ENCODE results near the gene TSGA10IP. TPM values are rescaled to one million over a fixed set of nuclear protein-coding genes. Genes with fewer than 3 reads are reported as not detected.

The TSGA10IP gene
- total RNA-seq, 4 donors from 2014 or later = not detected

- TF ChIP-seq CTCF (IDR thresholded peaks at IDR 0.05) (no peak), POLR2A (IDR thresholded peaks at IDR 0.05) (no peak), POLR2AphosphoS5 (IDR thresholded peaks at IDR 0.05) (no peak), EP300 (IDR thresholded peaks at IDR 0.05) (no peak)
- no peaks in the 10 kb centered on the region for H3K9me3 ChIP-seq
- no peak overlapping the region for H3K4me3 ChIP-seq
- 0 to 41% methylated on average over 1 to 3 of the region's 10 CpGs for WGBS, 2 donors (ENCODE audit: low coverage in 1 of 2)
- peaks cover 0 to 15% (median under 1%) of the 10 kb centered on the region in 3 donors for H3K4me1 ChIP-seq
- peaks cover 0 to 23% of the 10 kb centered on the region in 2 donors for H3K36me3 ChIP-seq
- no peak overlapping the region for H3K27ac ChIP-seq
- peaks cover 23% of the 10 kb centered on the region for H3K27me3 ChIP-seq
- no peak for ATAC-seq
Measured at GRCh38 chr11:66008468-66009101, 63.3 kb downstream of the TSGA10IP start.

Other genes with a start within 250 kb of the TSGA10IP start
- gene KAT5, start 233.2 kb upstream of the TSGA10IP start, total RNA-seq = 10 to 100 TPM; 49.7 to 84.9 (median 81.6) TPM
- gene RNASEH2C, start 224.7 kb upstream of the TSGA10IP start, total RNA-seq = 100 to 1,000 TPM in 2 of 4 donors, 10 to 100 TPM in 2; 69.0 to 196 (median 96.3) TPM
- 10 to 100 TPM; 11.2 to 23.4 (median 15.7) TPM for gene AP5B1, start 164.5 kb upstream of the TSGA10IP start, total RNA-seq
- under 1 TPM in 1 of 4 donors, not detected in 3; 0.62 TPM for gene OVOL1, start 158.4 kb upstream of the TSGA10IP start, total RNA-seq
- under 1 TPM in 1 of 4 donors, not detected in 3; 0.13 TPM for gene SNX32, start 111.5 kb upstream of the TSGA10IP start, total RNA-seq
- 100 to 1,000 TPM; 559 to 895 (median 639) TPM for gene CFL1, start 87.3 kb upstream of the TSGA10IP start, total RNA-seq
- gene MUS81, start 85.0 kb upstream of the TSGA10IP start, total RNA-seq = 10 to 100 TPM; 37.2 to 71.7 (median 60.8) TPM
- 10 to 100 TPM; 55.6 to 92.8 (median 81.2) TPM for gene EFEMP2, start 72.7 kb upstream of the TSGA10IP start, total RNA-seq
- 1 to 10 TPM in 1 of 4 donors, under 1 TPM in 2, not detected in 1; 0.52 to 3.6 (median 0.94) TPM for gene CTSW, start 65.6 kb upstream of the TSGA10IP start, total RNA-seq
- gene FIBP, start 57.0 kb upstream of the TSGA10IP start, total RNA-seq = 10 to 100 TPM; 35.2 to 62.3 (median 54.6) TPM
- 100 to 1,000 TPM in 1 of 4 donors, 10 to 100 TPM in 3; 68.7 to 111 (median 77.7) TPM for gene CCDC85B, start 54.8 kb upstream of the TSGA10IP start, total RNA-seq
- gene FOSL1, start 45.1 kb upstream of the TSGA10IP start, total RNA-seq = 10 to 100 TPM in 1 of 4 donors, 1 to 10 TPM in 3; 1.4 to 24.9 (median 4.1) TPM
- gene C11orf68, start 26.4 kb upstream of the TSGA10IP start, total RNA-seq = 10 to 100 TPM; 19.4 to 38.4 (median 33.3) TPM
- gene DRAP1, start 26.1 kb upstream of the TSGA10IP start, total RNA-seq = 100 to 1,000 TPM in 2 of 4 donors, 10 to 100 TPM in 2; 80.2 to 118 (median 98.8) TPM
- 10 to 100 TPM; 32.3 to 96.1 (median 39.7) TPM for gene SART1, start 16.3 kb downstream of the TSGA10IP start, total RNA-seq
- 10 to 100 TPM; 29.3 to 35.0 (median 30.7) TPM for gene EIF1AD, start 56.7 kb downstream of the TSGA10IP start, total RNA-seq
- gene BANF1, start 57.0 kb downstream of the TSGA10IP start, total RNA-seq = 10 to 100 TPM; 35.9 to 61.2 (median 43.4) TPM
- 1 to 10 TPM in 1 of 4 donors, not detected in 3; 1.7 TPM for gene CST6, start 66.5 kb downstream of the TSGA10IP start, total RNA-seq
- gene CATSPER1, start 81.0 kb downstream of the TSGA10IP start, total RNA-seq = under 1 TPM in 1 of 4 donors, not detected in 3; 0.12 TPM
- gene GAL3ST3, start 103.7 kb downstream of the TSGA10IP start, total RNA-seq = 1 to 10 TPM; 1.2 to 7.8 (median 2.2) TPM
- gene SF3B2, start 106.9 kb downstream of the TSGA10IP start, total RNA-seq = 100 to 1,000 TPM; 113 to 179 (median 160) TPM
- gene PACS1, start 124.8 kb downstream of the TSGA10IP start, total RNA-seq = 10 to 100 TPM; 32.7 to 81.8 (median 38.2) TPM

All from gastroesophageal sphincter (tissue), 4 donors.